OCI-LY1 (cell line): Measurements from ENCODE around the gene TECTA.
A peak's percentile ranks its signal among the peaks of the same experiment; 100 is the strongest.

ENCODE experiments used
- H2AFZ ChIP-seq: fragments of 200-600 bp; sonication (generic), shearing (Covaris generic); 2 replicates; pipeline ENCODE4 v1.6.0; 2014; ENCODE audit warnings: antibody characterized with exemption, mild to moderate bottlenecking, low read length
- H3F3A ChIP-seq: fragments of 200-600 bp; sonication (generic), shearing (Covaris generic); 2 replicates; pipeline ENCODE4 v1.6.0; 2014; ENCODE audit warnings: mild to moderate bottlenecking, antibody characterized with exemption, low read length, moderate library complexity; ENCODE audit not compliant: insufficient read depth
- H3K27ac ChIP-seq: fragments of 200-600 bp; sonication (generic); 2 replicates; pipeline ENCODE4 v1.5.1; 2014; ENCODE audit warnings: low read length, mixed run types, mild to moderate bottlenecking, low read depth; ENCODE audit not compliant: poor library complexity, severe bottlenecking
- H3K27me3 ChIP-seq: fragments of 200-600 bp; sonication (generic); 2 replicates; pipeline ENCODE4 v1.6.0; 2014; ENCODE audit warnings: antibody characterized with exemption, mild to moderate bottlenecking, low read length, moderate library complexity; ENCODE audit not compliant: insufficient read depth
- H3K36me3 ChIP-seq: fragments of 200-600 bp; sonication (generic); 2 replicates; pipeline ENCODE4 v1.6.1; 2014; ENCODE audit warnings: mild to moderate bottlenecking, antibody characterized with exemption, low read length, moderate library complexity, mixed read lengths; ENCODE audit not compliant: insufficient read depth
- H3K4me1 ChIP-seq: fragments of 200-600 bp; sonication (generic); 2 replicates; pipeline ENCODE4 v1.5.1; 2014; ENCODE audit warnings: mild to moderate bottlenecking, low read length, moderate library complexity; ENCODE audit not compliant: insufficient read depth, severe bottlenecking
- H3K4me2 ChIP-seq: fragments of 200-600 bp; sonication (generic), shearing (Covaris generic); 2 replicates; pipeline ENCODE4 v1.6.1; 2014; ENCODE audit warnings: low read length
- H3K4me3 ChIP-seq: fragments of 200-600 bp; sonication (generic); 2 replicates; pipeline ENCODE4 v1.5.1; 2014; ENCODE audit warnings: low read length, low read depth, mild to moderate bottlenecking, mixed read lengths; ENCODE audit not compliant: poor library complexity, severe bottlenecking
- H3K79me2 ChIP-seq: fragments of 200-600 bp; shearing (Covaris generic); 2 replicates; pipeline ENCODE4 v1.6.1; 2016; ENCODE audit warnings: mixed run types, low read length, mixed read lengths; ENCODE audit not compliant: insufficient read depth
- H3K9ac ChIP-seq: fragments of 200-600 bp; sonication (generic), shearing (Covaris generic); 2 replicates; pipeline ENCODE4 v1.6.1; 2014; ENCODE audit warnings: mild to moderate bottlenecking, low read length, mixed read lengths
- H3K9me2 ChIP-seq: fragments of 200-600 bp; sonication (generic), shearing (Covaris generic); 2 replicates; pipeline ENCODE4 v1.6.1; 2014; ENCODE audit warnings: low read depth, mild to moderate bottlenecking, low read length, mixed read lengths
- H3K9me3 ChIP-seq: fragments of 200-600 bp; shearing (Covaris generic); 2 replicates; pipeline ENCODE4 v1.6.1; 2014; ENCODE audit warnings: low read length, mixed read lengths
- H4K20me1 ChIP-seq: fragments of 200-600 bp; sonication (generic), shearing (Covaris generic); 2 replicates; pipeline ENCODE4 v1.6.0; 2016; ENCODE audit warnings: mild to moderate bottlenecking, low read length; ENCODE audit not compliant: insufficient read depth
- EZH2 ChIP-seq: fragments of 200-600 bp; sonication (generic), shearing (Covaris generic); IDR thresholded peaks from 2 replicates; pipeline ENCODE4 v1.8.0; 2017; ENCODE audit warnings: borderline replicate concordance, mixed run types, mild to moderate bottlenecking, antibody characterized with exemption, low read length, moderate library complexity, mixed read lengths
- TF ChIP-seq, protein P1 (sequence below): fragments of 200-600 bp; sonication (generic), shearing (Covaris generic); IDR thresholded peaks from 2 replicates; pipeline ENCODE4 v1.5.1; 2017; ENCODE audit warnings: mild to moderate bottlenecking, antibody characterized with exemption, low read length, moderate library complexity, mixed read lengths

Gene TECTA

DNA sequence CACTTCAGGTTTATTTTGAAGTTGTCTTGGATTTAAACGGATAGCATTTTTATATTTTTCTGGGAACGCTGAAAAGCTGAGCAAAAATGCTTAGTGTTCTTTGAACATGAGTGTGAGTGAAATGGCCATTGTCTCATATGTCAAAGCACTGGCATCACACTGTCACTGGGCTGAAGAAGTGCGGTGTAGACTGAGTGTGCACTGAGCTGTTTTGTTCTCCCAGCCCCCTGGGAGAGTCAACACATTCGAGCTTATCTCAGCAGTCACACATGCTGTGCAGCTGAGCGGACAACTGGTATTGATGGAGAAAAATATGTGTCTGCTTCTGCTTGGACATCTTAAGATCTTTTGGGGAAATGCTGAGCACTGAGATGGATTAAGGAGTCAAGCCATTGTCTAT is 90.8 kb downstream of the TECTA start:
- Histone ChIP-seq H3K79me2 (no peaks in the 10 kb centered on the region), H3K9ac (no peak overlapping the region), H3K9me2 (no peaks in the 10 kb centered on the region), H3K4me2 (no peak overlapping the region), H3K27me3 (no peaks in the 10 kb centered on the region), H3K4me3 (no peak overlapping the region), H4K20me1 (no peaks in the 10 kb centered on the region), H3F3A (no peaks in the 10 kb centered on the region), H3K4me1 (peaks cover 4% of the 10 kb centered on the region), H3K9me3 (no peaks in the 10 kb centered on the region), H3K36me3 (no peaks in the 10 kb centered on the region), H3K27ac (no peak overlapping the region), H2AFZ (no peak overlapping the region)
- TF ChIP-seq EZH2, result no peak
- TF ChIP-seq, protein P1, sequence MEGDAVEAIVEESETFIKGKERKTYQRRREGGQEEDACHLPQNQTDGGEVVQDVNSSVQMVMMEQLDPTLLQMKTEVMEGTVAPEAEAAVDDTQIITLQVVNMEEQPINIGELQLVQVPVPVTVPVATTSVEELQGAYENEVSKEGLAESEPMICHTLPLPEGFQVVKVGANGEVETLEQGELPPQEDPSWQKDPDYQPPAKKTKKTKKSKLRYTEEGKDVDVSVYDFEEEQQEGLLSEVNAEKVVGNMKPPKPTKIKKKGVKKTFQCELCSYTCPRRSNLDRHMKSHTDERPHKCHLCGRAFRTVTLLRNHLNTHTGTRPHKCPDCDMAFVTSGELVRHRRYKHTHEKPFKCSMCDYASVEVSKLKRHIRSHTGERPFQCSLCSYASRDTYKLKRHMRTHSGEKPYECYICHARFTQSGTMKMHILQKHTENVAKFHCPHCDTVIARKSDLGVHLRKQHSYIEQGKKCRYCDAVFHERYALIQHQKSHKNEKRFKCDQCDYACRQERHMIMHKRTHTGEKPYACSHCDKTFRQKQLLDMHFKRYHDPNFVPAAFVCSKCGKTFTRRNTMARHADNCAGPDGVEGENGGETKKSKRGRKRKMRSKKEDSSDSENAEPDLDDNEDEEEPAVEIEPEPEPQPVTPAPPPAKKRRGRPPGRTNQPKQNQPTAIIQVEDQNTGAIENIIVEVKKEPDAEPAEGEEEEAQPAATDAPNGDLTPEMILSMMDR, result no peak

DNA sequence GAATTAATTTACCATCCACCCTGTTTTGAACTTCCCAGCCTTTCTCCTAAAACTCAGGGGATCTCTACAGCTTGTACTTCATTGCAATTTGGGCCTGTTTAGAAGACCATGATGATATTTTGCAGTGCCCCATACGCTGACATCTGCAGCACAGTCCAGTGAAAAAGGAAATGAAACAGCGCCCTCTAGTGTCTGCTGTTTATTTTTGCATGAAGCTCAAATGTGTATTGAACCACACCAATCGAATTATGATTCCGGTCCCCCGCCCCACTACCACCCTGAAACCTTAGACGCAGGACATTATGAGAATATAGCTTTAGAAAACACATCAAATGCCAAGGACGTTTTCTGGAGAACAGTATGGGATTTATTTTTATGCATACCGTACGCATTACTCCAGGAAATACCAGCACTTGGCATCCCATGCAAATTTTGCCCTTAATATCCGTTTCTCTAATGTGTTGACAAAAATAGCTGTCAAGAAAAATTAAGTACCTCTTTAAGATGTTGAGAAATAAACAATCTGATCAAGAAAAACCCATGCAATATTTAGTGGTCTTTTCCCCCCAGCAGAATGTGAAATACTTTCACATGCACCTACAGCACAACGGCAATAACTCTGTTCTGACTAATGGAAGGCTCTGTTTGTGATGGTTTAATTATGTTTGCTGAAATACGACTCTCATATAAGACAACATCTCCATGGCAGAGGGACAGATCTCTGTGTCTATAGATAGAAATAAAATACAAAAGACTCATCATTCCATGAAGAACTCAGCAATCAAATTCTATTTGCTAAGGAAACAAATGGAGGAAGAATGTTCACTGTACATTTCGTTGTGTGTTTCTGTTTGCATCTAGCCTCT is 93.9 kb downstream of the TECTA start:
- Histone ChIP-seq H3K36me3 (no peaks in the 10 kb centered on the region), H3K4me3 (no peak overlapping the region), H3K9me2 (no peaks in the 10 kb centered on the region), H3K79me2 (no peaks in the 10 kb centered on the region), H3K27me3 (no peaks in the 10 kb centered on the region), H3K27ac (no peak overlapping the region), H3K4me1 (peaks cover 4% of the 10 kb centered on the region), H3K4me2 (no peak overlapping the region), H3F3A (no peaks in the 10 kb centered on the region), H4K20me1 (no peaks in the 10 kb centered on the region), H2AFZ (no peak overlapping the region), H3K9me3 (no peaks in the 10 kb centered on the region), H3K9ac (no peak overlapping the region)
- no peak for TF ChIP-seq EZH2
- TF ChIP-seq, protein P1, result peak; percentile 61

DNA sequence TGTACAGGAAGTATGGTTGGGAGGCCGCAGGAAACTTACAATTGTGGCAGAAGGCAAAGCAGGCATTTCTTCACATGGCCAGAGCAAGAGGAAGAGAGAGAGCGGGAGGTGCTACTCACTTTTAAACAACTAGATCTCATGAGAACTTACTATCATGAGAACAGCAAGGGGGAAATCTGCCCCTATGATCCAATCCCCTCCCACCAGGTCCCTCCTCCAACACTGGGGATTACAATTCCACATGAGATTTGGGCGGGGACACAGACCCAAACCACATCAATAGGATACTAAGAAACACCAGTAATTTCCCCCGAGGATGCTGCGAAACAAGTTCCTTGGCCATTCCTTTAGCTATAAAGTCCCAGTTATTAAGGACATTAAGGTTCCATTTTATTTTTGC is 97.4 kb downstream of the TECTA start:
- Histone ChIP-seq H3K4me2 (no peak overlapping the region), H3K9me3 (no peaks in the 10 kb centered on the region), H2AFZ (no peak overlapping the region), H3K4me3 (no peak overlapping the region), H4K20me1 (no peaks in the 10 kb centered on the region), H3F3A (no peaks in the 10 kb centered on the region), H3K4me1 (peaks cover 4% of the 10 kb centered on the region), H3K27ac (no peak overlapping the region), H3K27me3 (no peaks in the 10 kb centered on the region), H3K9me2 (no peaks in the 10 kb centered on the region), H3K36me3 (no peaks in the 10 kb centered on the region), H3K9ac (no peak overlapping the region), H3K79me2 (no peaks in the 10 kb centered on the region)
- TF ChIP-seq EZH2, result no peak
- TF ChIP-seq, protein P1, result no peak
